ENCODE data around the gene DSCAML1. TPM values are rescaled to one million over a fixed set of nuclear protein-coding genes. Genes with fewer than 3 reads are reported as not detected.

The DSCAML1 gene
- total RNA-seq, 1 experiment from 2014 or later = not detected

DNA sequence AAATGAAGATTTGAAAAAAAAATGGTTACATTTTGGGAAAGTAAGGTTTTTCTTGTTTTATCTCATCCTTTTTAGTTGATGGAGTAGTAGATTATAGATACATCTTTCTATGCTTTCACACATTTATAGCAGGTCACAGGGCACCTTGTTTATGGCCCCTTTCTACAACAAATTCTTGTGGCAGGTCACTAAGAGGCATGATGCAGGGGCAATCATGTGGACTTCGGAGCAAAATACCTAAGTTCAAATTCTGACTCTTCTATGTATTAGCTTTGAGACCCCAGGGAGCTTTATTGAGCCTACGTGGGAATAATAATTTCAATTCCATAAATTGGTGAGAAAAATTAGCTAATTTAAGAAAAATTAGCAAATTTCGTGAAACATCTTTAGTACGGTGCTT, 177.4 kb downstream of the DSCAML1 start:
- TF ChIP-seq, protein P1, sequence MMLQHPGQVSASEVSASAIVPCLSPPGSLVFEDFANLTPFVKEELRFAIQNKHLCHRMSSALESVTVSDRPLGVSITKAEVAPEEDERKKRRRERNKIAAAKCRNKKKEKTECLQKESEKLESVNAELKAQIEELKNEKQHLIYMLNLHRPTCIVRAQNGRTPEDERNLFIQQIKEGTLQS (IDR thresholded peaks at IDR 0.05) = no peak
- TF ChIP-seq SIN3A (IDR thresholded peaks at IDR 0.05; ENCODE audit: low read depth) (no peak), JUND (IDR thresholded peaks at IDR 0.05) (no peak), EGR1 (IDR thresholded peaks at IDR 0.05; ENCODE audit: low read depth) (no peak), FOSL1 (IDR thresholded peaks at IDR 0.05; ENCODE audit: low read depth) (no peak), YY1 (IDR thresholded peaks at IDR 0.05; ENCODE audit: extremely low read depth, insufficient replicate concordance, low read depth, low read length) (no peak), RAD21 (IDR thresholded peaks at IDR 0.05; ENCODE audit: low read depth) (no peak)
- CTCF ChIA-PET = no interaction called here

DNA sequence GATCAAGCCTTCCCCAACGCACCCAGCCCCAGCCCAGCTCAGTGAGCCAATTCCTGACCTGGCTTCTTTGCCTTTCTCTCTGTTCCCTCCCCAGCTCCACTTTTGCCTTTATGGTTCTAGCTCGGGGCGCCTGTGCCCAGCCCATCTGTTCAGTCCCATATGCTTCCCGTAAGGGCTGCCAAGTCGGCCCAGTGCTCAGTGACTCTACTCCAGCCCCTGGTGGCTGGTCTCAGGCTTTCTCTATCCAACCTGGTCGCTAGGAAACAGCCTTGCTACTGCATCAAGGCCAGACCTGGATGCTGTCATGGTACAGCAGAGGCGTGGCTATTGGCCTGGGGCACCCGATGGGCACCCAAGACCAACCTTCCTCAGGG, 178.0 kb downstream of the DSCAML1 start:
- Histone ChIP-seq H3K4me3 (replicated peaks in 1 of 2; ENCODE audit: low read depth in 1 of 2, low read length in 2 of 2) (no peak overlapping the region), H3K9me3 (ENCODE audit: control insufficient read depth in 1 of 2, insufficient read depth in 1 of 2, low read depth in 1 of 2, low read length in 2 of 2) (peaks cover 11 to 13% of the 10 kb centered on the region in 2 experiments; a peak in 3 of 4 replicates), H3K79me2 (ENCODE audit: insufficient read depth, low read length) (no peaks in the 10 kb centered on the region), H3K27ac (ENCODE audit: low read depth, low read length) (no peak overlapping the region), H3K4me1 (ENCODE audit: control insufficient read depth in 1 of 2, insufficient read depth in 2 of 2, low read length in 2 of 2) (no peaks in the 10 kb centered on the region), H4K20me1 (ENCODE audit: insufficient read depth) (no peaks in the 10 kb centered on the region), H2AFZ (ENCODE audit: low read depth, low read length, poor library complexity, severe bottlenecking) (no peak overlapping the region), H3K9ac (ENCODE audit: low read length) (no peak overlapping the region), H3K4me2 (ENCODE audit: low read length) (no peak overlapping the region), H3K36me3 (ENCODE audit: control insufficient read depth in 1 of 2, insufficient read depth in 2 of 2, low read length in 2 of 2) (no peaks in the 10 kb centered on the region), H3K9me2 (ENCODE audit: insufficient read depth) (no peaks in the 10 kb centered on the region), H3K27me3 (ENCODE audit: insufficient read depth, low read length) (peaks cover 22% of the 10 kb centered on the region)
- intact Hi-C loops (cut with micrococcal nuclease) = no loop called here
- no peak for TF ChIP-seq SP1 (IDR thresholded peaks at IDR 0.05; ENCODE audit: low read depth)
- TF ChIP-seq, protein P2, sequence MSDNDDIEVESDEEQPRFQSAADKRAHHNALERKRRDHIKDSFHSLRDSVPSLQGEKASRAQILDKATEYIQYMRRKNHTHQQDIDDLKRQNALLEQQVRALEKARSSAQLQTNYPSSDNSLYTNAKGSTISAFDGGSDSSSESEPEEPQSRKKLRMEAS (IDR thresholded peaks at IDR 0.05) = no peak
- TF ChIP-seq, protein P3, sequence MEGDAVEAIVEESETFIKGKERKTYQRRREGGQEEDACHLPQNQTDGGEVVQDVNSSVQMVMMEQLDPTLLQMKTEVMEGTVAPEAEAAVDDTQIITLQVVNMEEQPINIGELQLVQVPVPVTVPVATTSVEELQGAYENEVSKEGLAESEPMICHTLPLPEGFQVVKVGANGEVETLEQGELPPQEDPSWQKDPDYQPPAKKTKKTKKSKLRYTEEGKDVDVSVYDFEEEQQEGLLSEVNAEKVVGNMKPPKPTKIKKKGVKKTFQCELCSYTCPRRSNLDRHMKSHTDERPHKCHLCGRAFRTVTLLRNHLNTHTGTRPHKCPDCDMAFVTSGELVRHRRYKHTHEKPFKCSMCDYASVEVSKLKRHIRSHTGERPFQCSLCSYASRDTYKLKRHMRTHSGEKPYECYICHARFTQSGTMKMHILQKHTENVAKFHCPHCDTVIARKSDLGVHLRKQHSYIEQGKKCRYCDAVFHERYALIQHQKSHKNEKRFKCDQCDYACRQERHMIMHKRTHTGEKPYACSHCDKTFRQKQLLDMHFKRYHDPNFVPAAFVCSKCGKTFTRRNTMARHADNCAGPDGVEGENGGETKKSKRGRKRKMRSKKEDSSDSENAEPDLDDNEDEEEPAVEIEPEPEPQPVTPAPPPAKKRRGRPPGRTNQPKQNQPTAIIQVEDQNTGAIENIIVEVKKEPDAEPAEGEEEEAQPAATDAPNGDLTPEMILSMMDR (IDR thresholded peaks at IDR 0.05 in 2 of 3, conservative IDR thresholded peaks at IDR 0.05 in 1 of 3; ENCODE audit: borderline replicate concordance in 1 of 3, insufficient read depth in 1 of 3, low read depth in 2 of 3, low read length in 2 of 3) = 0 out of 6 replicates have a peak, but pooled peaks of 2 of the 3 experiments have one; percentile 9 to 15
- no TSS peak for BruUV-seq (replicated peaks)
- ChIA-PET POLR2A (no interaction called here), RAD21 (ENCODE audit: low non-redundant PET in 1 of 2, low total read pairs in 2 of 2, uncharacterized antibody in 2 of 2, unreplicated experiment in 2 of 2) (no interaction called here), CTCF (no interaction called here)
- ATAC-seq (peak; percentile 63; the same call in 1 of the 2 replicates), DNase-seq (ENCODE audit: low read depth, low spot score) (no peak)

More for the DNA sequence above, 177.4 kb downstream of the DSCAML1 start:
- no TSS peak for BruUV-seq (replicated peaks)
- Histone ChIP-seq H3K36me3 (ENCODE audit: control insufficient read depth in 1 of 2, insufficient read depth in 2 of 2, low read length in 2 of 2) (no peaks in the 10 kb centered on the region), H3K9me2 (ENCODE audit: insufficient read depth) (no peaks in the 10 kb centered on the region), H3K4me1 (ENCODE audit: control insufficient read depth in 1 of 2, insufficient read depth in 2 of 2, low read length in 2 of 2) (no peaks in the 10 kb centered on the region), H3K4me2 (ENCODE audit: low read length) (no peak overlapping the region), H3K27ac (ENCODE audit: low read depth, low read length) (no peak overlapping the region), H3K27me3 (ENCODE audit: insufficient read depth, low read length) (peaks cover 16% of the 10 kb centered on the region; the same call in 1 of the 2 replicates), H3K9me3 (ENCODE audit: control insufficient read depth in 1 of 2, insufficient read depth in 1 of 2, low read depth in 1 of 2, low read length in 2 of 2) (peaks cover 11 to 13% of the 10 kb centered on the region in 2 experiments; a peak in 3 of 4 replicates), H3K9ac (ENCODE audit: low read length) (no peak overlapping the region), H3K79me2 (ENCODE audit: insufficient read depth, low read length) (no peaks in the 10 kb centered on the region), H3K4me3 (replicated peaks in 1 of 2; ENCODE audit: low read depth in 1 of 2, low read length in 2 of 2) (no peak overlapping the region), H2AFZ (ENCODE audit: low read depth, low read length, poor library complexity, severe bottlenecking) (no peak overlapping the region), H4K20me1 (ENCODE audit: insufficient read depth) (no peaks in the 10 kb centered on the region)
- RAD21 ChIA-PET (ENCODE audit: low non-redundant PET in 1 of 2, low total read pairs in 2 of 2, uncharacterized antibody in 2 of 2, unreplicated experiment in 2 of 2) = interaction anchor here in 1 of 2 experiments (1.0 kb wide), 1 partner anchor 193 kb away, joined by 3 read pairs; no protein-coding TSS in a partner anchor
- intact Hi-C loops (cut with micrococcal nuclease) = no loop called here
- DNase-seq (ENCODE audit: low read depth, low spot score) (no peak), ATAC-seq (no peak)
- POLR2A ChIA-PET = no interaction called here

Data from HCT116 (cell line).